Measurements from ENCODE around the gene CAPN7.

Gene CAPN7

GRCh38 chr3:15214758-15215157 lies 8.7 kb downstream of the CAPN7 start:
- H3K4me1 Mint-ChIP-seq = no peaks in the 10 kb centered on the region
- H3K36me3 Mint-ChIP-seq (ENCODE audit: low read depth) = peaks cover 89% of the 10 kb centered on the region
- no peak for DNase-seq
- no peak overlapping the region for H3K4me3 Mint-ChIP-seq
- peak overlapping the region; percentile 39 for H3K27ac Mint-ChIP-seq
- TF ChIP-seq CTCF (IDR thresholded peaks at IDR 0.05) = no peak
- no peaks in the 10 kb centered on the region for H3K9me3 Mint-ChIP-seq
- no peaks in the 10 kb centered on the region for H3K27me3 Mint-ChIP-seq (ENCODE audit: low read depth, poor library complexity)

GRCh38 chr3:15215996-15216395 lies 9.9 kb downstream of the CAPN7 start:
- no peak for TF ChIP-seq CTCF (IDR thresholded peaks at IDR 0.05)
- no peaks in the 10 kb centered on the region for H3K4me1 Mint-ChIP-seq
- no peak overlapping the region for H3K4me3 Mint-ChIP-seq
- H3K9me3 Mint-ChIP-seq = no peaks in the 10 kb centered on the region
- no peaks in the 10 kb centered on the region for H3K27me3 Mint-ChIP-seq (ENCODE audit: low read depth, poor library complexity)
- no peak for DNase-seq
- peaks cover 92% of the 10 kb centered on the region for H3K36me3 Mint-ChIP-seq (ENCODE audit: low read depth)
- H3K27ac Mint-ChIP-seq = no peak overlapping the region

GRCh38 chr3:15216501-15216900 lies 10.5 kb downstream of the CAPN7 start:
- H3K4me1 Mint-ChIP-seq = no peaks in the 10 kb centered on the region
- peaks cover 87% of the 10 kb centered on the region for H3K36me3 Mint-ChIP-seq (ENCODE audit: low read depth)

GRCh38 chr3:15217011-15217671 lies 11.1 kb downstream of the CAPN7 start:
- no peak for TF ChIP-seq CTCF (IDR thresholded peaks at IDR 0.05)
- Mint-ChIP-seq H3K27me3 (ENCODE audit: low read depth, poor library complexity) (no peaks in the 10 kb centered on the region), H3K36me3 (ENCODE audit: low read depth) (peaks cover 84% of the 10 kb centered on the region), H3K27ac (no peak overlapping the region), H3K9me3 (no peaks in the 10 kb centered on the region), H3K4me3 (no peak overlapping the region), H3K4me1 (no peaks in the 10 kb centered on the region)
- no peak for DNase-seq

More at GRCh38 chr3:15216501-15216900, 10.5 kb downstream of the CAPN7 start:
- no peak for TF ChIP-seq CTCF (IDR thresholded peaks at IDR 0.05)
- Mint-ChIP-seq H3K27me3 (ENCODE audit: low read depth, poor library complexity) (no peaks in the 10 kb centered on the region), H3K4me3 (no peak overlapping the region), H3K27ac (no peak overlapping the region), H3K9me3 (no peaks in the 10 kb centered on the region)
- DNase-seq = no peak

- TF ChIP-seq CTCF (IDR thresholded peaks at IDR 0.05) = no peak
- Mint-ChIP-seq H3K36me3 (ENCODE audit: low read depth) (peaks cover 84% of the 10 kb centered on the region), H3K9me3 (no peaks in the 10 kb centered on the region), H3K27ac (no peak overlapping the region), H3K4me1 (no peaks in the 10 kb centered on the region), H3K4me3 (no peak overlapping the region), H3K27me3 (ENCODE audit: low read depth, poor library complexity) (no peaks in the 10 kb centered on the region)
- DNase-seq = no peak
These were observed 11.8 kb downstream of the CAPN7 start for GRCh38 chr3:15217841-15218267.

GRCh38 chr3:15218689-15219088 lies 12.6 kb downstream of the CAPN7 start:
- Mint-ChIP-seq H3K36me3 (ENCODE audit: low read depth) (peaks cover 81% of the 10 kb centered on the region), H3K27me3 (ENCODE audit: low read depth, poor library complexity) (no peaks in the 10 kb centered on the region), H3K4me1 (no peaks in the 10 kb centered on the region), H3K27ac (no peak overlapping the region), H3K9me3 (no peaks in the 10 kb centered on the region), H3K4me3 (no peak overlapping the region)
- TF ChIP-seq CTCF (IDR thresholded peaks at IDR 0.05) = no peak
- DNase-seq = no peak
